Fibroblast of upper back skin (primary cell): ENCODE data around the gene OCSTAMP.

ENCODE experiments used
- DNase-seq: peaks from one replicate; pipeline ENCODE4 v3.0.0-alpha.2; 2013

Gene OCSTAMP

DNA sequence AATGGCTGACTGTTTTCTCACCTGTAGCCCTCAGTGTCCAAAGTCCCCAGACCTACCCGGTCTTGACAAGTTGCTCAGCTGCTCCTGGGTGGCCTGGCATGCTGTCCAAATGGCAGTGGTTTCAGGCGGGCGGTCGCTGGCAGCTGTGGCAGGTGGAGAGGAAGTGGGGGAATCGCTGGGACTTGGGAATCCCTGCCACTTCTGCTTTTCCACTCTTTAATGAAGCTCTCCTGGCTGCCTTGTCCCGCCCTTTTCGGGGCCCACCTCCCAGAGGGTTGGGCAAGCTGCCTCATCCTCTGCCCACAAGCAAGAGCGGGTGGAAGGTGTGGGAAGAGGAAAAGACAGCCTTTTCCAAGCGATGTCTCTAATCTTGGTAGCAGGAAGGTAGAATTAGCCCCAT lies at the start of gene OCSTAMP:
TSS of gene OCSTAMP (minus strand) at position 194 of the 400 bp plus-strand sequence. CDS start at position 100, 94 bp downstream.
- no peak for DNase-seq

- no peak for DNase-seq
Measured at GRCh38 chr20:46599227-46599987, 49.0 kb upstream of the OCSTAMP start.

GRCh38 chr20:46595933-46596332 lies 45.5 kb upstream of the OCSTAMP start:
- no peak for DNase-seq

- no peak for DNase-seq
Measured at GRCh38 chr20:46594725-46595124, 44.3 kb upstream of the OCSTAMP start.

GRCh38 chr20:46592580-46593362 lies 42.3 kb upstream of the OCSTAMP start:
- DNase-seq: no peak

GRCh38 chr20:46590443-46590842 lies 40.0 kb upstream of the OCSTAMP start:
- no peak for DNase-seq

DNA sequence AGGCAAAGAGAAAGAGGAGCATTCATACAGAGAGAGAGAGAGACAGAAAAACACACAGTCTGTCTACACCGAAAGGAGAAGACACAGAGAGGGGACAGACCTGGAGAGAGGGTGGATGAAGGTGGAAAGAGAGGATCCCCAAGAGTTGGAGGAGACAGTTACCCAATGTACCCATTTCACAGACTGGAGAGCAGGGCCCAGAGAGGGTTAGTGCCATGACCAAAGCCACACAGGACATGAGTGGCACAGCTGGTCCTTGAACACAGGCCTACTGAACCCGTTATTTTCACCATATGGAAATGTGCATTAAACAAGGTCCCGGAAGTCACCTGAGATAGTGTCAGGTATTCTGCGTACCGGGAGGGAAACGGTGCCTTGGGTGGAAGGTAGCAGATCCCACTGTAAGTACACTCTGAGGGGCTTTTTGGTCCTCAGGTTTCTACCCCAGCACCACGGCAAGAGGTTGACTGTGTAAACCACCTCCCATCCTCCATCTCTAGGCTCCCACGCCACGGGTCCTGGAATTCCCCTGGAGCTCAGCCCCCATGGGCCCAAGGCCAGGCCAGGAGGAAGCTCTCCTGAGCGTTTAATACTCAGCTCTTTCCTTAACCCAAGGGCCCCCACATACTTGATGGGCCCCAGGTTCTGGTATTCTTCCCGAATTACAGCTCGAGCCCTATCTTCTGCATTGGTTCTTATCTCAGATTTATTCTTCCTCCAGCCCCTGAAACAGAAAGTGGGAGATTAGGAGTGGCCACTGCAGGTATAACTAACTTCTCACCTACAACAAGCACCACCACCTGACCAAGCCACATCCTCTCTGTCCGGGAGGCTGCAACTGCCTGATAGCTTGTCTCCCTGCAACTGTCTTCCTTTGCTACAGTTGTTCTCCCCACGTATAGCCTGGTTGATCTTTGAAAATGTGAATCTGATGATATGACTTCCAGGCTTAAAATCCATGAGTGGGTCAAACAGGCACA lies 38.4 kb upstream of the OCSTAMP start:
- DNase-seq: no peak

DNA sequence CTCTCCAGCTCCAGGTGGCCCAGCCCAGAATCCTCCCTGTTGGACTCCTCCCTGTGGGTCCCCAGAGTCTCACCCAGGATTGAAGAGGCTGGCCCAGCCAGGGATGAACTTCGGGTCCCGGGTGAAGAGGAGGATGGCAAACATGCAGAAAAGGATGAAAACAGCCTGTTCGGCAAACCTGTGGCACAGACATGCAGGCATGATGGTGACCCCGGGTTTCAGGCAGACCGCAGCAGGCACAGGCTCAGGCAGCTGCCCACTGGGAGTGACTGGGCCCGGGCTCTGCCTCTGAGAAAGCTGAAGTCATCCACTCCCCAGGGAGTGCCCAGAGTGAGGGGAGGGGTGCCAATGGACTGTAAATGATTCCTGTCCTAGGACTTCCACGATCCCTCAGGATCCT lies 37.5 kb upstream of the OCSTAMP start:
- DNase-seq: no peak

DNA sequence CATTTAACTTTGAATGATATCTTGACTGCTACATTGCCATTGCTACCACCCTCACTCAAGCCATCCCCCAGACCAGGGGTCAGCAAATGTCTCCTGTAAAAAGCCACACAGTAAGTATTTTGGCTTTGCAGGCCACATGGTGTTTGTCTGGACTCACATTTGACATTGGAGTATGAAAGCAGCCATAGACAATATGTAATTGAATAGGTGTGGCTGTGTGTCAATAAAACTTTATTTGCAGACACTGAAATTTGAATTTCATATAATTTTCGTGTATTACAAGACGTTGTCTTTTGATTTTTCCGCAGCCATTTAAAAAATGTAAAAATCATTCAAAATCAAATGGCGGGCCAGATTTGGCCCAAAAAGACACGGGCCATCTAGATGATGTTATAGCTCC lies 36.3 kb upstream of the OCSTAMP start:
- no peak for DNase-seq

DNA sequence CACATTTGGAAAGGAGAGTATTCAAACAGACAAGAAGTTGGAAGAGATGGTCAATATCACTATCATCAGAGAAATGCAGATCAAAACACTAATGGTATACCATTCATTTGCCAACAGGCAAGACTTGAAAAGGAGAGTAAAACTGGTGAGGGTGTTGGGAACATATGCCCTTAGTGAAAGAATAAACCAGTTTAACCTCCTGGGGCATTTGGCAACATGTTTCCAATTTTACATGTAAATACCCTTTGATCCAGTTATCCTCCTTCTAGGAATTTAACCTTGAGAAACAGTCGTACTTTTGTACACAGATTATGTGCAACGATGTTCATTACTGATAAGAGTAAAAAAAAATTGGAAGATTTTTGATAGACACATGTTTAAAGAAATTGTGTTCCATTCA lies 34.1 kb upstream of the OCSTAMP start:
- no peak for DNase-seq

- no peak for DNase-seq
Measured at GRCh38 chr20:46583411-46584214, 33.2 kb upstream of the OCSTAMP start.

DNA sequence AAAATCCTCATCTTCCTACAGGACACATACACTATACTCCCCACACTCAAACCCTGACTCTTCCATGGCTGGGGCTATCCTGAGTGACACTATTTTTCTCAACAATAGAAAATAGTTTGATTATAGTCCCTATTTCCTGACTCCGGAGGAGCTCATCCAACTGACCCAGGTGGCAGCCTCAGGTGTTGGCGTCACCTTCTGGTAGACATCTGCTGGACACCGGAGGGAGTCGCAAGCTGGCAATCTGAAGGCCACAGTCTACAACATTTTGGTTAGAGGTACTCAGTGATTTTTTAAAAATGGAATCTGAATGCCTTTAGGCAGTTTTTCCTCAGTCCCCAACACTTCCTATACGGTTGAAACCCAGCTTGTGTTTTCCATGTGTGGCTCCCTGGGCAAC lies 32.2 kb upstream of the OCSTAMP start:
- no peak for DNase-seq

DNA sequence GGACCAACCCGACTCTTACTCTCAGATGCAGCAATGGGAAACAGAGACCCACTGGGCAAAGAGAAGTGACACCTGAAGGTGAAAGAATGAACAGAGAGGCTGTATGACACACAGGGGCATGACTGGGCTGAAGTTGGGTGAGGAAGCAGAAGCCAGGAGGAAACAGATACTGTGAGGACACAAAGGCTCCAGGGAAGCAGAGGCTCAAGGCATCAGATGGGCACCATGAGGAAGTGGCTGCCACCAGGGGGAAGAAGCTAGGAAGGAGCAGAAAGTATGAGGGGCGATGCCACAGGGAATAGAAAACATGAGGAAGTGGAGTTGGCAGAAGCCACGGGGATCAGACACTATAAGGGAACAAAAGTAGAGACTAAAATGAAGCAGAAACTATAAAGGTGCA lies 30.9 kb upstream of the OCSTAMP start:
- no peak for DNase-seq

DNA sequence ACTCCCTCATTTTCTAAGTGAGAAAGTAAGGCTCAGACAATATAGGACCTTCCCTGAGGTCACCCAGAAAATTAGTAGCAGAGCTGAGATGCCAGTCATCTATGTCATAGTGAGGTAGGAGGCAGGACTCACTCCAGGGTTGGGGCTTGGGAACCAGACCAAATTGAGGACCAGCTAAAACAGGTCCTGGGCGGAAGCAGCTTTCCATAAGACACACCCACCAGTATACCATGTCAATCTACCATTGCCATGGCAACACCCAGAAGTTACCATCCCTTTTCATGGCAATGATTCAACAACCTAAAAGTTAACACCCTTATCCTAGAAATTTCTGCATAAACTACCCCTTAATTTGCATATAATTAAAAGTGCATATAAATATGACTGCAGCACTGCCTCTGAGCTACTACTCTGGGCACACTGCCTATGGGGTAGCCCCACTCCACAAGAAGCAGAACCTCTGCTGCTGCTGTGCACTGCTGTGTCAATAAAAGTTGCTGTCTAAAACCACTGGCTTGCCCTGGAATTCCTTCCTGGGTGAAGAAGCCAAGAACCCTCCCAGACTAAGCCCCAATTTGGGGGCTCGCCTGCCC lies 30.3 kb upstream of the OCSTAMP start:
- no peak for DNase-seq

DNA sequence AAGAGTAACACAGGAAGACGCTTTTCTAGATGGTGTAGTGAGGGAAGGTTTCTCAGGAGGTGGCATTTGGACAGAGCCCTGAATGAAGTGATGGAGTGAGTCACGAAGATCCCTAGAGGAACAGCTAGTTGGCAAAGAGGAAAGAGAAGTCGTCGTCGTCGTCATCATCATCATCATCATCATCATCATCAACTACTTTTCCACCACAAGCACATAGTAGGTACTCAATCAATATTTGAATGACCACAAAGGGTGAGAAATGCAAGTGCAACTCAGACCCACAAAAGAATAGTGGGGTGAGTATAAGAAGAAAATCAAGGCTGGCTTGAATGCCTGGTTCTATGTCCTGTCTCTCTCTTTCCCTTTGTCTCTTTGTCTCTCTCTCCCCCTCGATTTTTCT lies 28.3 kb upstream of the OCSTAMP start:
- DNase-seq: no peak

- no peak for DNase-seq
Measured at GRCh38 chr20:46576774-46577395, 26.4 kb upstream of the OCSTAMP start.

DNA sequence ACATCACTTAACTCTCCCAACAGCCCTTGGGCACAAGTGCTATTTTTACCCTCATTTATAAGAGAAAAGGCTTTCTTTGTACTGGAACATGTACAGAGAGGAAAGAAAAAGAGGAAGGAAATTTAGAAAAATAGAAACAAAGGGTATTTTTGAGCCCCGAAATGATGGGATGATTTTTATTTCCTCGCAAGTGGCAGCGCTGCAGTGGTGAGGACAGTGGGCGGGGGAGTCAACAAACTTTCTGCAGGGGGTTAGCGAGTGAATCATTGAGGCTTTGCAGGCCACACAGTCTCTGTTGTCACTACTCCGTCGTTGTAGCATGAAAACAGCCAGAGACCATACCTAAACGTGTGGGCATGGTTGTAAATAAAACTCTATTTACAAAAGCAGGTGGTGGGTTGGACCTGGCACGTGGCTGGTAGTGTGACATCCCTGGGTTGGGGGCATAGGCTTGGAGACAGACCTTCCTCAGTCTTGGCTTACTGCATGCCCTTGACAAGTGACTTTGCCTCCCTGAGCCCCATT lies 25.5 kb upstream of the OCSTAMP start:
- DNase-seq: no peak

GRCh38 chr20:46575394-46575793 lies 24.9 kb upstream of the OCSTAMP start:
- DNase-seq: no peak

- no peak for DNase-seq
Measured at GRCh38 chr20:46573788-46574584, 23.5 kb upstream of the OCSTAMP start.

- DNase-seq: no peak
Measured at GRCh38 chr20:46573234-46573633, 22.8 kb upstream of the OCSTAMP start.
